Keratinocyte (primary cell): ENCODE measurements around the gene FAM135A. TPM values are rescaled to one million over a fixed set of nuclear protein-coding genes. Genes with fewer than 3 reads are reported as not detected.

Experiments used
- polyA plus RNA-seq, 5 experiments: library from polyadenylated mRNA; depleted of rRNA in 3 of 5; stranded (reverse) in 3 of 5; stranded (forward) in 1 of 5; unstranded in 1 of 5; fragments of >200 nt; gene quantifications; 1 replicate in 1 of 5; 2 replicates in 3 of 5; 3 replicates in 1 of 5; pipeline versions ENCODE4 v1.2.1 to v1.2.3, GENCODE V29; 2011 to 2012; ENCODE audit warnings: missing spikeins in 2 of 5, low read depth in 1 of 5, low replicate concordance in 1 of 5
- small RNA-seq, 3 experiments: library from RNA; depleted of rRNA; stranded (forward); fragments of <200 nt; gene quantifications; one replicate each; pipeline ENCODE3, GENCODE V24; 2012; ENCODE audit warnings: low read depth in 3 of 3, low replicate concordance in 1 of 3; ENCODE audit not compliant: insufficient read length in 3 of 3

FAM135A gene
- polyA plus RNA-seq, 1 donor (not counting 4 experiments of a cell fraction or from before 2014, with no cell fraction given) = 21.3 TPM

Small RNAs within 50 kb of the gene (small RNA-seq; reads per million reads assigned to genes)
- 0 reads per million in 3 experiments for gene RNU7-48P

Other genes starting within 250 kb of the FAM135A start
- not detected in 3 replicates for gene COL9A1, start 110.4 kb upstream of the FAM135A start, polyA plus RNA-seq
- gene SDHAF4, start 153.4 kb downstream of the FAM135A start, polyA plus RNA-seq = 3.6 to 13.0 TPM (median 12.7 TPM) in 3 replicates